HL-60 (cell line): Measurements from ENCODE around the gene FLYWCH2.

Experiments
- DNase-seq, 2 experiments: peaks; one replicate each; pipeline ENCODE4 v3.0.0-alpha.2; 2010 to 2020; ENCODE audit warnings: low read depth in 1 of 2, low spot score in 1 of 2
- H3K27ac ChIP-seq: fragments of 250-450 bp; sonication (Bioruptor Pico); replicated peaks from 2 replicates; pipeline ENCODE4 v1.5.1; 2020; ENCODE audit warnings: mild to moderate bottlenecking, moderate library complexity
- H3K27me3 ChIP-seq: fragments of 250-450 bp; sonication (Bioruptor Pico); 2 replicates; pipeline ENCODE4 v1.5.1; 2021; ENCODE audit warnings: mild to moderate bottlenecking, moderate library complexity; ENCODE audit not compliant: insufficient read depth, poor library complexity, severe bottlenecking
- H3K4me3 ChIP-seq: replicated peaks from 2 replicates; pipeline ENCODE4 v1.5.1; 2011; ENCODE audit warnings: mild to moderate bottlenecking, control low read depth, low read length; ENCODE audit not compliant: insufficient read depth
- GABPA ChIP-seq: IDR thresholded peaks from 2 replicates; pipeline ENCODE4 v1.6.1; 2012; ENCODE audit warnings: low read depth
- POLR2AphosphoS5 ChIP-seq: IDR thresholded peaks from 2 replicates; pipeline ENCODE4 v1.6.1; 2012; ENCODE audit warnings: low read depth
- SPI1 ChIP-seq: IDR thresholded peaks from 2 replicates; pipeline ENCODE4 v1.6.1; 2012; ENCODE audit warnings: low read depth, mild to moderate bottlenecking, borderline replicate concordance
- long read RNA-seq: library from polyadenylated mRNA; unstranded; transcript quantifications from one replicate; pipeline ENCODE4 v2.0.0, GENCODE V29; 2020
- TF ChIP-seq, protein P1 (sequence below): IDR thresholded peaks from 2 replicates; pipeline ENCODE4 v1.6.1; 2012; ENCODE audit warnings: low read depth; ENCODE audit not compliant: insufficient replicate concordance
- TF ChIP-seq, protein P2 (sequence below): IDR thresholded peaks from one replicate; pipeline ENCODE4 v1.5.1; 2011; ENCODE audit warnings: low read length, control low read depth, inconsistent platforms; ENCODE audit not compliant: insufficient read depth

The FLYWCH2 gene, protein sequence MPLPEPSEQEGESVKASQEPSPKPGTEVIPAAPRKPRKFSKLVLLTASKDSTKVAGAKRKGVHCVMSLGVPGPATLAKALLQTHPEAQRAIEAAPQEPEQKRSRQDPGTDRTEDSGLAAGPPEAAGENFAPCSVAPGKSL
- long read RNA-seq, transcript FLYWCH2-202 (4 exons, 1,036 nt): major isoform, 52 of 64 reads
- long read RNA-seq, partial matches to known transcripts: 1 of 64 reads
- long read RNA-seq, other reads (novel, unspliced or antisense): 11 of 64 reads

DNA sequence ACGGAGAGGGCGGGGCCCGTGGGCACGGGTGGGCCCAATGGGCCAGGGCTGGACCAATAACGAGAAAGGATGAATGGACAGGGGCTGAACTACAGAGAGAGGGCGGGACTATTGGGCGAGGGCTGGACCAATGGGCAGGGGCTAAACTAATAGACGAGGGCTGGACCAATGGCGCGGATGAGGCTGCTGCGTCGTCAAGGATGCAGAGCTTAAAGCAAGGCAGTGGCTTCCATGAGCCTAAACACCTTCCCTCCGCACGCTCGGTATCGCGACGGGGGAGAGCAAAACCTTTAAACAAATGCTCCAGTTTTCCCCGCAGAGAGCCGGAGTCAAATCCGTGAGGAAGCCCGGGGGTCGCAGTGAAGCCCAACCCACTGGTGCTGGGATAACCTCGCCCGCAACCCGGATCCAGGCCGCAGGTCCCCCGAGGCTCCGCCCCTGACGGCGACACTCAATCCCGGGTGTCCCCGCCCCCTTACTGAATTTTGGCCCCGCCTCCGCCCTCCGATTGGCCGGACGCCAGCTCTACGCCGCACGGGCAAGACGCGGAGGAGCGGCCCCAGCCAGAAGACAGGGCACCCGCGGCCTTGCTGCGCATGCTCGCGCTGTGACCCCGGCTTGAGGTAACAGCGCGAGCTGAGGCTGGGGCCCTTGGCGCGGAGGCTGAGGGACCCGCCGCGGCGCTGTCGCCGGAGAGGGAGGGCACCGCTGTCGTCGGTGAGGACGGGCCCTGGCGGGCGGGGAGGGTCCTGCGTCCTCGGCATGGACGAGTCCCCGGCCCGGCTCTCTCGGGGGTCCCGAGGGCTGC lies at the start of gene FLYWCH2:
TSS of gene FLYWCH2 (plus strand) at position 566 of the 808 bp plus-strand sequence. CDS start 13,235 bp downstream, outside the sequence.
- no peaks in the 10 kb centered on the region for H3K27me3 ChIP-seq
- H3K4me3 ChIP-seq: peak within 1 kb of the TSS; percentile 94
- TF ChIP-seq POLR2AphosphoS5 (no peak; the same call in 1 of the 2 replicates), GABPA (no peak), SPI1 (no peak)
- TF ChIP-seq, protein P1, sequence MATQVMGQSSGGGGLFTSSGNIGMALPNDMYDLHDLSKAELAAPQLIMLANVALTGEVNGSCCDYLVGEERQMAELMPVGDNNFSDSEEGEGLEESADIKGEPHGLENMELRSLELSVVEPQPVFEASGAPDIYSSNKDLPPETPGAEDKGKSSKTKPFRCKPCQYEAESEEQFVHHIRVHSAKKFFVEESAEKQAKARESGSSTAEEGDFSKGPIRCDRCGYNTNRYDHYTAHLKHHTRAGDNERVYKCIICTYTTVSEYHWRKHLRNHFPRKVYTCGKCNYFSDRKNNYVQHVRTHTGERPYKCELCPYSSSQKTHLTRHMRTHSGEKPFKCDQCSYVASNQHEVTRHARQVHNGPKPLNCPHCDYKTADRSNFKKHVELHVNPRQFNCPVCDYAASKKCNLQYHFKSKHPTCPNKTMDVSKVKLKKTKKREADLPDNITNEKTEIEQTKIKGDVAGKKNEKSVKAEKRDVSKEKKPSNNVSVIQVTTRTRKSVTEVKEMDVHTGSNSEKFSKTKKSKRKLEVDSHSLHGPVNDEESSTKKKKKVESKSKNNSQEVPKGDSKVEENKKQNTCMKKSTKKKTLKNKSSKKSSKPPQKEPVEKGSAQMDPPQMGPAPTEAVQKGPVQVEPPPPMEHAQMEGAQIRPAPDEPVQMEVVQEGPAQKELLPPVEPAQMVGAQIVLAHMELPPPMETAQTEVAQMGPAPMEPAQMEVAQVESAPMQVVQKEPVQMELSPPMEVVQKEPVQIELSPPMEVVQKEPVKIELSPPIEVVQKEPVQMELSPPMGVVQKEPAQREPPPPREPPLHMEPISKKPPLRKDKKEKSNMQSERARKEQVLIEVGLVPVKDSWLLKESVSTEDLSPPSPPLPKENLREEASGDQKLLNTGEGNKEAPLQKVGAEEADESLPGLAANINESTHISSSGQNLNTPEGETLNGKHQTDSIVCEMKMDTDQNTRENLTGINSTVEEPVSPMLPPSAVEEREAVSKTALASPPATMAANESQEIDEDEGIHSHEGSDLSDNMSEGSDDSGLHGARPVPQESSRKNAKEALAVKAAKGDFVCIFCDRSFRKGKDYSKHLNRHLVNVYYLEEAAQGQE: no peak
- TF ChIP-seq, protein P2, sequence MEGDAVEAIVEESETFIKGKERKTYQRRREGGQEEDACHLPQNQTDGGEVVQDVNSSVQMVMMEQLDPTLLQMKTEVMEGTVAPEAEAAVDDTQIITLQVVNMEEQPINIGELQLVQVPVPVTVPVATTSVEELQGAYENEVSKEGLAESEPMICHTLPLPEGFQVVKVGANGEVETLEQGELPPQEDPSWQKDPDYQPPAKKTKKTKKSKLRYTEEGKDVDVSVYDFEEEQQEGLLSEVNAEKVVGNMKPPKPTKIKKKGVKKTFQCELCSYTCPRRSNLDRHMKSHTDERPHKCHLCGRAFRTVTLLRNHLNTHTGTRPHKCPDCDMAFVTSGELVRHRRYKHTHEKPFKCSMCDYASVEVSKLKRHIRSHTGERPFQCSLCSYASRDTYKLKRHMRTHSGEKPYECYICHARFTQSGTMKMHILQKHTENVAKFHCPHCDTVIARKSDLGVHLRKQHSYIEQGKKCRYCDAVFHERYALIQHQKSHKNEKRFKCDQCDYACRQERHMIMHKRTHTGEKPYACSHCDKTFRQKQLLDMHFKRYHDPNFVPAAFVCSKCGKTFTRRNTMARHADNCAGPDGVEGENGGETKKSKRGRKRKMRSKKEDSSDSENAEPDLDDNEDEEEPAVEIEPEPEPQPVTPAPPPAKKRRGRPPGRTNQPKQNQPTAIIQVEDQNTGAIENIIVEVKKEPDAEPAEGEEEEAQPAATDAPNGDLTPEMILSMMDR: no peak
- peak within 1 kb of the TSS; percentile 82 for H3K27ac ChIP-seq
- peak; percentile 97 to 99 for DNase-seq

DNA sequence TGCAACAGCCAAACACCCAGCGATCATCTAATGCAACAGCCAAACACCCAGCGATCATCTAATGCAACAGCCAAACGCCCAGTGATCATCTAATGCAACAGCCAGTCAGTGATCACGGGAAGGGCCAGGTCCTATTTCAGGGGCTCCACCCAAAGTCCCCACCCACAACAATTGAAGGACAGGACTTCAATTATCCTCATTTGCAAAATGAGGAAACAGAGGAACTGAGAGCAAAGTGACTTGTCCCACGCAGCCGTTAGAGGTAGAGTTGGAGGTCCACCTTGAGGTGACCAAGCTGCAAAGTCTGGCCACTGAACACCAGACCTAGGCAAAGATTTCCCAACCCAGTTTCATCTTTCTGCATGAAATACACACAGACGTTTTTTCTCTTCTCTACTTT lies 49.2 kb upstream of the FLYWCH2 start:
- no peak overlapping the region for H3K27ac ChIP-seq
- no peak for DNase-seq
- H3K27me3 ChIP-seq: no peaks in the 10 kb centered on the region
- no peak overlapping the region for H3K4me3 ChIP-seq
- TF ChIP-seq, protein P2: no peak
- TF ChIP-seq GABPA (no peak), SPI1 (no peak), POLR2AphosphoS5 (no peak)
- TF ChIP-seq, protein P1: no peak

DNA sequence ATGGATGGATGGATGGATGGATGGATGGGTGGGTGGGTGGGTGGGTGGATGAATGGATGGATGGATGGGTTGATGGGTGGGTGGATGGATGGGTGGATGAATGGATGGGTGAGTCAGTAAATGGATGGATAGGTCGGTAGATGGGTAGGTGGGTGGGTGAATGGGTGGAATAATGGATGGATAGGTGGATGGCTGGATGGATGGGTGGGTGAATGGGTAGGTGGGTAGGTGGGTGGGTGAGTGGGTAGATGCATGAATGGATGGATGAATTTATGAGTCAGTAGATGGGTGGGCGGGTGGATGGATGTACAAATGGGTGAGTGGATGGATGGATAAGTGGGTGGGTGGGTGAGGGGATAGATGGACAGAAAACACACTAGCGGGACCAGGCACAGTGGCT lies 48.0 kb upstream of the FLYWCH2 start:
- Histone ChIP-seq H3K4me3 (no peak overlapping the region), H3K27me3 (no peaks in the 10 kb centered on the region), H3K27ac (no peak overlapping the region)
- DNase-seq: no peak
- TF ChIP-seq, protein P2: no peak
- no peak for TF ChIP-seq POLR2AphosphoS5
